H4 (cell line): ENCODE results near the gene GGA3. TPM values are rescaled to one million over a fixed set of nuclear protein-coding genes. Genes with fewer than 3 reads are reported as not detected.

ENCODE experiments used
- DNase-seq: peaks from one replicate; pipeline ENCODE4 v3.0.0-alpha.2; 2015; ENCODE audit warnings: low spot score
- total RNA-seq: library from RNA; depleted of rRNA; stranded (reverse); fragments of >200 nt; shearing (Covaris generic); gene quantifications from 2 replicates; pipeline ENCODE4 v1.2.3, GENCODE V29; 2014

GGA3 gene
- total RNA-seq, 1 experiment from 2014 or later, result 12.7 TPM

DNA sequence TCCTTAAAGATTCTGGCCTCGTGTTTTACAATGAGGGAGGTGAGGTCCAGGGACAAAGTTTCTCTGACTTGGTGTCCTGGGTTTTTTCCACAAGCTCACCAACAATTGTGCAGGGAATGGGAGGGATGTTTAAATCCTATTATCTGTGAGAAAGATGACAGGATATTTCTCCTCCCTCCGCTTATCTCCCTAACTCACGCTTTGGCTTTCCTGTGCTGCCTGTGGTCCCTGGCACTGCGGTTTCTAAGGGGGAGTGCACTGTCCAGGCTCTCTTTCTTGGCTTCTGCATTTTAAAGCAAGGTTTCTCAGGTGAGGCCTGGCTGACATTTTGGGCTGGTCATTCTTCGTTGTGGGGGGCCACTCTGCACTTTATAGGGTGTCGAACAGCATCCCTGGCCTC lies 16.4 kb downstream of the GGA3 start:
- no peak for DNase-seq

DNA sequence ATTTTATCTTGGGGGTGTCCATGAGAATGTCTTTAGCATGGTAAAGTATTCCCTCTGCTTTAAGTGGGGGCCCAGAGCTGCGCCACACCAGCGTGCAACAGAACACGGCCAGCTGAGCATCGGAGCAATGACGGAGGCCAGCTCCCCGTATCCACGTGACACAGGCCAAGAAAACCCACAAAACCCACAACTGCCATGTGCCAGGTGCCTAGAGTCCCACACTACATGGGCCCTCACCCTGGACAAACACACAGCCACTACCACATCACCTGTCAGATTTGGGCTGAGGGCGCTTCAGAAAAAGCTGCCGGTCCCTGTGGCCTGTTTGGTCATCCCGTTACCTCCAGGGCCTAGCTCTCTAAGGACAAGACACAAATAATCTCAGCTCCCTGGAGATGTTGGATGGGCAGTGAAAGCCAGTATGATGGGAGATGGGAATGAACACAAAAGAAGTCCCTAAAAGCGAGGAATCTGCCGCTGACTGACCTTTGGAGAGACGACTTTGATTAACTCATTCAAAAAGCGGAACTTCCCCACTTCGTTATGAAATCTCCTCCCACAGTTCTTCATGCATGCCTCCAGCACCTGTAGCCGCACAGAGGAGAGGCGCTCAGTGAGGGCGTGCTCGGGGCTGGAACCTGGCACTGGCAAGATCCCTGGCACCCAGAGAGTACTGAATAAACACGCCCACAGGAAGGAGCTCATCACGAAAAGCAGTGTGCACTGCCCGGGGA lies 17.1 kb downstream of the GGA3 start:
- DNase-seq, result no peak

DNA sequence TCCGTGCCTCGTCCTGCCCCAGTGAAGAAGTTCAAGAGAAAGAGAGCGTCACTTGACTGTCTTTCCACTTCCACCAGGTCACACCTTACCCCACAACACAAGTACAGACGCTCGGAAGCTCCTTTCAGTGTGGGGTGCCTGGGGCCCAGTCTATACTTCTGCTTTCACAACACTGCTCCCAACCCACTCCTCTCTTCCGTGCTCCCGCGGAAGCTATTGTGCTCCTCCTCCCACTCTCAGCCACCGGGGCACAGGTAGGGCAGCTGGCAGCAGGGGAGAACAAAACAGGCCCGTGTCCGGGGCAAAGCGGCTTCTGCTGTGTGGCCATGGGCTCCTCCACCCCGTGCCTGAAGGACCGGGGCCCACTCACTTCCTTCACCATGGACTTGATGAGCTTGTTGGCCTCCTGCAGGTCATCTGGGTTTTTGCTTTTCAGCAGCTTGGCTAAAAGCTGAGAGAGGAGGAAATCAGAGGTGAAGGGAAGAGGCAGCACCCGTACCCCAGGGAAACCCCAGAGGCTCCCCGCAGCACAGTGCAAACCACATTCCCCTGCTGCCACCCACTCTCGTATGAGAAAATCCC lies 18.9 kb downstream of the GGA3 start:
- no peak for DNase-seq

DNA sequence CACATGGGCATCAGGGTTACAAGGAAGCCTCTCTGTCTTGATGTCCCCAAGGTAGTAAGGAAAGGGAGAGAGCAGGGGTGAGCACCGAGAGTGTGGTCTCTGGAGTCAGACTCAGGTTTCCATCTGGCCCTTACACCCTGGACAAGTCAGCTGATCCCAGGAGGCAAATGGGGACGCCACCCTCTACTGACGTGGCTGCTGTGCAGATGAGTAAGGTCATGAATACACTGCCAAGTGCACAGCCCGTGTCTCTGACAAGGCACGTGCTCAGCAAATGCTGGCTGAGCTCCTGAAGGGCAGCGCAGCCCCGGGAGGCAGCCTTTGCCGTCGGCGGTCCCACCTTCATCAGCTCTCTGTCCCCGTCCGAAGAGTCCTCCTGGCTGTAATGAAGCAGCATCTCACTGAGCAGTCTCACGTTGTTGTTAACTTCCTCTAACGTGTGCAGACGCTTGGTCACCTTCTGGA lies 19.4 kb downstream of the GGA3 start:
- DNase-seq, result no peak

DNA sequence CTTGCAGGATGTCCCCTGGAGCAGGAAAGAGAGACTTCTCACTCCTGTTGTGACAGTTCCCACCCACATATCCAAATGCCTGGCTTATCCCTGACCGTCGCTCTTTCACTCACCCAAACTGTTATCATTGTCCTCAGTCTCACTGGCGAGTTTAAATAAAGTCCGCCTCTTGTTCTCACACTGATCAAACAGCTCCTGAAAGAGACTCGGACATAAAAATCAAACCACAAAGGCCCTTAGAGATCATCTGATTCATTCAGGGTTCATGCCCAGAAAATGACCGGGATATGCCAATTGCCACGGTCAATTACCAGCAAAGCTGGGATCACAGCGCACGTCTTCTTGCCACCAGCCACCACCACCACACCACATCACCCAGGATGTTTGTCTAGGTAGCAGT lies 19.9 kb downstream of the GGA3 start:
- no peak for DNase-seq

DNA sequence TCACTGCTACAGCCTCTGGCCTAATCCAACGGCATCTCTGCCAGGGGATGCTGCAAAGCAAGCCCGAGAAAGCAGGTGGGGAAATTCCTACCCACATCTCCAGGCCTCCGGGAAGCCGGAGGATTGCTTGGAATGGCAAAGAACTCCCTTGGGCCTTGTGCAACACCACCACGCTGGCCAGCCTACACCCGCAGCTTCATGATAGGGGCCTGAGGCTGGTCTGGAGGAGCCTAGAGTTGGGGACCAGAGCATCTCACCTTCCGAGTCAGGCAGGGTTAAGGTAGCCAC lies 20.3 kb downstream of the GGA3 start:
- no peak for DNase-seq

DNA sequence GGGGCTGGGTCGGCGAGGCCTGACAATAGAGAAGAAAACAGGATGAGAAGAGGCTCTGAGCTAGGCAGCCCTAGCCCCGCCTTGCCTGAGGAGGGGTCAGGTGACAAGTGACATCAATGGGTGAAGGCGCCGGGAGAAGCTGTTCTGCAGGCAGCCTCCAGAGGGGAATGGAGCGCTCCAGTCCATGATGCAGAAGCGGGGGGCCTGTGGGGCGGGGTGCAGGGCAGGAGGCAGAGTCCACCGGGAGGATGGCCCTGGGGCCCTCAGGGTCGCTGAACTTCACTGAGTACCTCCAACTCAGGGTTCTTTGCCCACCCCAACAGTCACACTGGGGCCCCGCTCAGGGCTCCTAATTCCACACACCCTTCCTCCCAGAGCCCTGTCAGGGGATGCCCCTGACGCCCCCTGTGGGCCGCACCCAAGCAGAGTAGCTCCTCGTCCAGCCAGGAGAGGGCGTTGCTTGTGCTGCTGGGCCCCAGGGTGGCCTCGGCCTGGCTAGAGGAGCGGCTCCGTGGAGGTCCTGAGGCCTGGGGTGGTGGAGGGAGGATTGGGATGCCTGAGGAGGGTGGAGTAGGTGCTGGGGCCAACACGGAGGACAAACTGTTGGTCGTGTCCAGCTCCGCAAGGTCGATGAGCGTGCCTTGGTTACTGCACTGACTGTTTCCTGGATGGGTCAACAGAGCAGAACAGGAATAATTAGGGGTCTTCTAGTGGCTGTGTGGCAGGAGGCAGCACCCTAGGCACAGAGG lies 20.8 kb downstream of the GGA3 start:
- peak; percentile 56 for DNase-seq

DNA sequence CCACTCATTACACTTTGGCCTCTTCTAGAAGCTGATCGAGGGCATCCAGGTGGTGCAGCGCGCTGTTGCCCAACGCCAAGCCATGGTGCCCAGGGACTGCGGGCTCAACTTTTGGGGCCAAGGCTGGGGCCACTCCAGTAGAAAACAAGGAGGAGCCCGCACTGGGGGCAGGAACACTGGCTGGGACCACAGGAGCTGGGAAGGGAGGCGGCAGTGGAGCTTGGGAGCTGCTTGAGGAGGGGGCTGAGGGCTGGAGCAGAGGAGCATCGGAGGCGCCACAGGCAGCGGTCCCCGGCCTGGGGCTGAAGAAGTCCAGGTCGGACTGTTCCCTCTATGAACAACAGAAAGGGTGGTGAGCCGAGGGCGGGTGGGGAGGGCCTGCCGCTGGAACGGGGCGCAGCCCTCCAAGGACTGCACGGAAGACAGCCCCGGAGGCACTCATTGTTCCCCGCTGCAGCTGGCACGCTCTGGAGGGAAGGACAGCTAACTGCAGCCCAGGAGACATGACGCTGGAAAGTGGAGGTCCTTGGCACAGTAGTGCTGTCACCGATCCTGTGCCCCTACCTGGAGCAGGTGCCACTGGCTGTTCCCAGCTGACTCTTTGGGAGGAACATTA lies 21.5 kb downstream of the GGA3 start:
- no peak for DNase-seq

DNA sequence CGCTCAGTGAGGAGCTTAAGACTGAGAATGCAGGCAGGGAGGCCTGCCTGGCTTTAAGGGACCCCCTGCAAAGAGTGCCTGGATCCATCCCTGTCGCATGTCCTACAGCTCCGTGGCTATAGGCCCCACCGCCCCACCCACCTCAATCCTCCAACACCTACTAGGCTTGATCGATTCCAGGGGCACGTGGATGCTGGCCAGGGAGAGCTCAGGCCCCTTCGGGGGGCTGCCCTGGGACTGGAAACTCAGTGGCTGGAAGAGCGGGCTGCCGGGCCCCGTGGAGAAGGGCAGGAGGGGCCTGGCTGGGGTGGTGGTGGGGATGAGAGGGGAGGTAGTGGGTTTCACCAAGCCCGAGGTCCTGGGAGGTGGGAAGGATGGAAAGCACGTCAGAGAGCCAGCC lies 22.2 kb downstream of the GGA3 start:
- no peak for DNase-seq

DNA sequence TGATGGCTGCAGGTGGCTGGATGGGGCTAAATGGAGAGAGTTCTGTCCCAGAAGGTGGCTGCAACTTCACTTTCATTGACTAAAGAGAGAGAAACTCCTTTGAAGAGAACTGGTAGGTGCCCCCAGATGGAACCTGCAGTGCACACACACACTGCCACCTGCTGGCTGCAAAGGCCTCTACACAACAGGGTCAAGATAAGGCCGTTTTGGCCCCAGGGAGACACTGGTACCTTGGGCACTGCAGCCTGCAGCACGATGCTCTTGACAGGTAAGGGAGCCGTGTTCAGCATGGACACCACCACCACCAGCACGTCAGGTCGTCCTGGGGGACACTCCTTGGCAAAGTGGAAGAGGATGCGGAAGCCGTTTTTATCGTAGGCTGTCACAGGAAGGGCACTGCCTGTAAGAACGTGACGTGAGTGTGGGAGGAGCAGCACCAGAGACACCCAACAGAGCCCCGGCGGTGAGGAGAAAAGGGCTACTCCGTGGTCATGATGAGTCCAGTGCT lies 22.7 kb downstream of the GGA3 start:
- peak; percentile 80 for DNase-seq

DNA sequence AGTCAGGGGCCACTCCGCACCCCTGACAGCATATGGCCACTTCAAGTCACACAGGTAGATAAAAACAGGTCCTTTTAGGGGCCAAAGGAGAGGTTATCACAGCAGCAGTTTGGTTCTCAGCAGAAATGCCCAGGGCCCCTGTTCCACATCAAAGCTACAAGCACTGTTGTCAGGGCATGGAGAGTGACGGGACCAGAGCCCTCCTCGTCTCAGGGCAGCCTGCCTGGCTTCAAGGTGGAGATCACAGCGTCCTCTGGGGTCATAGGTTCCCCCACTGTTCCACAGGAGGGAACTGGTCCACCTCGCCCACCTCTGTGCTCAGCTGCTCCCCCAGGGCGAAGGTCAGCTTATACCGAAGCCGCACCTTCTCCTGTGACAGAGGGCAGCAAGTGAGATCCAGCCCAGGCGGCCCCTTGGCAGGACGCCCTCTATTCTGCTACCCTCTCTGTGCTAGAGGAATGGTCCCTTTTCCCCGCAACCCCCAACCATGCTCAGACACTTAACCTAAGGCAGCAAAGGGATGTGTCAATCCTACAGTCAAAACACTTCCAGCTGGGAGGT lies 23.3 kb downstream of the GGA3 start:
- no peak for DNase-seq

DNA sequence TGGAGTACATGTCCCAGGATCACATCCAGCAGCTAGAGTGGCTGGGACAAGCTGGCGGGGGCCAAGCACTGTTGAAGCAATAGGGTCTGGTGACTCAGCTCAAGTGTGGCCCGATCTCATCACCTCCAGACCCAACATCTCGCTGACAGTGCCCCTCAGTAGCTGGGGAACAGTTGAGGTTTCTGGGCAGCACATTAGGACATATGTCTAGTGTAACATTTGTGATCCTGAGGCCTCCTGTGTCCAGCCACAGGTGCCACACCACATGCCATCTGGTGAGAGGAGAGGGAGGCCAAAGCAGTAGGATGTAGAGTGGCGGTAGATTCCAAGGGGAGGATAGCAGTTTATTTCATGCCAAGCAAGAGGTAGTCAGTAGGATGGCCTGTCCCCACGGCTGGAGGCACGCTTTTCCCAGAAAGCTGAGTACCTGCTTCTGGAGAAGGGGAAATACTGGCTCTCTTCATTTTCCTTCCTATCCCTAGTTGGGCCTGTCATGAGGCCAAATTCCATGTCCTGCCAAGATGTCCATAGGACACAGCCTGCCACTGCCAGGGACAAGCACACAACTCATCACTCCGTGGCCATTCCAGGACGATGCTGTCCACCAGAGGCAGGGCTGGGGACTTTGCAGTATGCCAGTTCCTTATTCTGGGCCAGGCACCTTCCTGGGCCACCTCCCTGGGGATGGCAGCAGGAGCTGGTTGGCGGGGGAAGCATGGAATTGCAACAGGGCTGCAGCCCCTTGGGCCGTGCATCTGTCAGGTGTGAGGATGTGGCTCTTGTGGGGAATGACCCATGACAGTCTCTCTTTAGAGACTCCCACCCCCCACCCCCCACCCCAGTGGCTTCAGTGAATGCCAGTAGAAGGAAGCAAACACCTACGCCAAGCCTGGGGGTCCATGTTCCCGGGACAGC lies 24.0 kb downstream of the GGA3 start:
- DNase-seq, result no peak

DNA sequence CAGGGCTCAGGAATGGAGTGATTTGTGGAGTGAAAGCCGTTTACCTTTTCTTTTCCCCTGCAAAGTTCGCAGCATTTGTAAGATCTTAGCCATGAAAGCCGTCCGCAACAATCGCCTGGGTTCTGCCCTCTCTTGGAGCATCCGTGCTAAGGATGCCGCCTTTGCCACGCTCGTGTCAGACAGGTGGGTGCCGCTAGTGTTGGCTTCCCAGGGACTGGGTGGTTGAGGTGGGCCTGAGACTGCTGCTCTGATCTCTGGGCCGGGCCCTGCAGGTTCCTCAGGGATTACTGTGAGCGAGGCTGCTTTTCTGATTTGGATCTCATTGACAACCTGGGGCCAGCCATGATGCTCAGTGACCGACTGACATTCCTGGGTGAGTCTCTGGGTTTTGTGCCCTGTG lies 28.6 kb downstream of the GGA3 start:
- no peak for DNase-seq

DNA sequence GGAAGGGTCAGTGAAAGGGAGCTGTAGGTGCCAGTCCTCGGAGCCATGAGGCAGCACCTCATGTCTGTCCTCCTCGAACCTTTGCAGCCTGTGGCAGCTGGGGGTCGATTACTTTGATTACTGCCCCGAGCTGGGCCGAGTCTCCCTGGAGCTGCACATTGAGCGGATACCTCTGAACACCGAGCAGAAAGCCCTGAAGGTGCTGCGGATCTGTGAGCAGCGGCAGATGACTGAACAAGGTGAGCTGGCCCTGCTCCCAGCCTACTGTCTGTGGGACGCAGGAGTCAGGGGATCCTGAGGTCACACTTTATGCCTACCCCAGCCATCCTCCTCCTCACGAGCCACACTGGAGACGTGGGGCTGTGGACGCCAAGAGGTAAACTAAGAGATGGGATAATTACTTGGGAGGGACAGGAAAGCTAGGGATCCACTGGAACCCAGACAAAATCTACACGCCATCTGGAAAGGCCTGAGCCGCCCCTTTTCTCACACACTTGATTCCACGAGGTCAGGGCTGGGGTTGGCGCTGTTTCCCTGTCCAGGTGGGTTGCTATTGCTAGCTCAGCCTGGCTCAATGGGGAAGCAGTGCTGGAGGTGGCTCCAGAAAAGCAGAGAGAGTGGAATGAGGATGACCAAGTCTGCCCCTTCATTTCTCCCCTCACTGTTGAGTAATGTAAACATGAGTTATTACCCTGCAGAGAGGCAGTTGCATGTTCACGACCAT lies 29.5 kb downstream of the GGA3 start:
- DNase-seq, result no peak

DNA sequence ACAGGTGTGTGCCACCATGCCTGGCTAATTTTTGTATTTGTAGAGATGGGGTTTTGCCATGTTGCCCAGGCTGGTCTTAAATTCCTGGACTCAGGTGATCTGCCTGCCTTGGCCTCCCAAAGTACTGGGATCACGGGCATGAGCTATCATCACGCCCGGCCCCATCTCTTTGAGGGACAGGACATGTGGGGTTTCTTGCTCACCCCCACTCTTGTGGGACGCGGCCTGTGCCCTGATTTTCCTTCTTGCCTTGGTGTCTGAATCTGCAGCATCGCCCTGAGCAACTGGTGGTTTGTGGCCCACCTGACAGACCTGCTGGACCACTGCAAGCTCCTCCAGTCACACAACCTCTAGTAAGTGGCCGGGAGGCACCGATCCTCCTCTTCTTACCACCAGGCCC lies 30.3 kb downstream of the GGA3 start:
- DNase-seq, result no peak

DNA sequence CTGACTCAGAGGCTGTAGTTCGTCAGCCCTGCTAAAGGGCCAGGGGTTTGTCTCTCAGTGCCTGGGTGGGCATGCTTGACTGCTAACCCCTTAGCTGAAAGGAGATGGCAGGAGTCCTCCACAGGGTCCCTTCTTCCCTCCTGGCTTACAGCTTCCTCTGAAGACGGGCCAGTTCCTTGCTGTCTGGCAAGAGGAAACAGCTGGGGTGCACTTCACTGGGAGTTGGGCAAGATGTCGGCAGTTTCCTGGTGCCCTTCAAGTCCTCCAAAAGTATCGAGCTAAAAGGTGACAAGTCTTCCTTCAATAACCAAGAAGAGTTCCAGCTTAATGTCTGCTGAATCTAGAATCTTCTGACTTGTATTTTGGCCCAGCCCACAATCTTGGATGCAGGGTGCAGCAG lies 32.6 kb downstream of the GGA3 start:
- no peak for DNase-seq

DNA sequence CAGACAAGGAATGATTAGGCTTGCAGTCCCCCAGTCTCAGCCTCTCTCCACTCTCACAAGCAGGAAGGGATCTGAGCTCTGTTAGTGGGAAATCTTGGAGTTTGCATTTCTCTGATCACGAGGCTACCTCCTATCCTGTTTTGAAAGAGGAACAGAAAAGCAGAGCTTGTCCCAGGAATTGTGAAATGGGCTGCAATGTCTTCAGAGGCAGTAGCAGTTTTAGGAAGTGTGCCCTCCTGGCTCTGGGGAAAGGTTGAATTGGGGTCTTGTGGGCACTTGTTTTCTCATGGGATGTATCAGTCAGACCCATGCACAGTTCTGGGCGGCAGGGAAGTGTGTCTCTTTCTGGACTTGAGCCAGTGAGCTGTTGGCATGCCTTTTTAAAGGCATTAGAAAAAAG lies 33.1 kb downstream of the GGA3 start:
- no peak for DNase-seq

DNA sequence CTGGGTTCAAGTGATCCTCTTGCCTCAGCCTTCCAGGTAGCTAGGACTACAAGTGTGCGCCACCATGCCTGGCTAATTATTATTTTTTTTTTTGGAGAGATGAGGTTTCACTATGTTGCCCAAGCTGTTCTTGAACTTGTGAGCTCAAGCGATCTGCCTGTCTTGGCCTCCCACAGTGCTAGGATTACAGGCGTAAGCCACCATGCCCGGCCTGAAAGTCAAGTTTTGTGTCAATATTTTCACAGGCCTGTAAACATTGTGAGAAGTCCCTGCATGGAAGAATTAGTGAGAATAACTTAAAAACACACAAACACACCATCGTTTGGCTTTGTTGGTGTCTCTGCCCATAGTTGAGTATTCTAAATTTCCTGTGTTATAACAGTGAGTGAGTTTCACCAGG lies 33.7 kb downstream of the GGA3 start:
- no peak for DNase-seq

DNA sequence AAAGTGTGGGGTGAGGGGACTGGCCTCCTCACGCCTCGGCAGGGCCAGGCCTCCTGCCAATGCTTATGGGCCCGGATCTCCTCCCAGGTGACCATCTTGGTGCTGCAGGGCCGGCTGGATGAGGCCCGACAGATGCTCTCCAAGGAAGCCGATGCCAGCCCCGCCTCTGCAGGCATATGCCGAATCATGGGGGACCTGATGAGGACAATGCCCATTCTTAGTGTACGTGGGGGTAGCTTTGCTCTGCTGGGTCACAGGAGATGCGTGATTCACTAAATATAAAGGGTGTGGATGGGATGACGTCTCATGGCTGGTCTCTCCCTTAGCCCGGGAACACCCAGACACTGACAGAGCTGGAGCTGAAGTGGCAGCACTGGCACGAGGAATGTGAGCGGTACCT lies 36.4 kb downstream of the GGA3 start:
- DNase-seq, result no peak

DNA sequence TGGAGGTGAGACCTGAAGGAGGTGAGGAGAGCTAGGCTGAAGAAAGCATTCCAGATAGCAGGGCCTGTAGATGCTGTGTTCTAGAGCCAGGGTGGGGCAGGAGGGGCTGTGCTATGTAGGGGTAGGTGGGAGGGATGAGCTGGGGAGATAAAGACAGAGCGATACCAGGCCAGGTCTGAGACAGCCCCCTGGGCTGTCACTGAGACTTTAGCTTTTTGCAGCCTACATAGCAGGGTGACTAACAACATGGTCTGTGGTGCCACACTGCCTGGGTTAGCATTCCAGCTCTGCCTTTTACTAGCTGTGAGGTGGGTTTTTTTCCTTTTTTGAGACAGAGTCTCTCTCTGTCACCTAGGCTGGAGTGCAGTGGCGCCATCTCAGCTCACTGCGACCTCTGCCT lies 41.6 kb downstream of the GGA3 start:
- no peak for DNase-seq

DNA sequence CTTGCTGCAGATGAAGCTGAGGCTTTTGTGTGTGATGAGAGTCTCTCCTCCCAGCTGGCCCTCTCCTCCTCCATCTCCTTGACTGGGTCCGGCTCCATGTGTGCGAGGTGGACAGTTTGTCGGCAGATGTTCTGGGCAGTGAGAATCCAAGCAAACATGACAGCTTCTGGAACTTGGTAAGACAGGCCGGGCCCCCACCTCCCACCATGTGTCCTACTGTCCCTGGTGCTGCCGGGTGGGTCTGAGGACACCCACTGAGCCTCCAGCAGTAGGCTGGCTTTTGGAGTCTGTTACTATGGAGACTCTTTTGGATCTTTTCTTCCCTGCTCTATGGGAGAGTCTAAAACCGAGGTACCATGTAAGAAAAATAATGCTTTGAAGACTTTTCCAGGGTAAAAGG lies 43.3 kb downstream of the GGA3 start:
- DNase-seq, result no peak
